Stimulated activated naive B cell treated with anti-CD40 and anti-IgM and Interleukin-4, amounts not matched to agents 10 μg/mL and 1 μg/mL and 100 μg/mL, for 72 hours (primary cell): ENCODE measurements around the gene SPTB.
A peak's percentile ranks its signal among the peaks of the same experiment; 100 is the strongest.

ENCODE experiments used
- ATAC-seq, 2 donors: fragments of 150-1000 bp; cut with Tn5 transposase; replicated peaks; 2 replicates each; pipeline ENCODE4 v1.10.0; 2021; ENCODE audit warnings: moderate library complexity in 1 of 2
- DNase-seq: peaks from one replicate; pipeline ENCODE4 v3.0.0; 2021
- H3K27ac Mint-ChIP-seq: one replicate; pipeline ENCODE4 v1.8.0; 2022; ENCODE audit warnings: mild to moderate bottlenecking, mixed read lengths
- H3K27me3 Mint-ChIP-seq, 2 donors: one replicate each; pipeline ENCODE4 v1.8.0; 2022; ENCODE audit warnings: mixed read lengths in 2 of 2
- H3K36me3 Mint-ChIP-seq, 2 donors: one replicate each; pipeline ENCODE4 v1.8.0; 2022; ENCODE audit warnings: mixed read lengths in 2 of 2, mild to moderate bottlenecking in 1 of 2
- H3K4me1 Mint-ChIP-seq, 2 donors: one replicate each; pipeline ENCODE4 v1.8.0; 2022; ENCODE audit warnings: mixed read lengths in 2 of 2, mild to moderate bottlenecking in 1 of 2
- H3K4me3 Mint-ChIP-seq, 2 donors: one replicate each; pipeline ENCODE4 v1.8.0; 2022; ENCODE audit warnings: mild to moderate bottlenecking in 2 of 2, mixed read lengths in 2 of 2, moderate library complexity in 1 of 2
- H3K9me3 Mint-ChIP-seq, 2 donors: one replicate each; pipeline ENCODE4 v1.8.0; 2022; ENCODE audit warnings: mixed read lengths in 2 of 2, mild to moderate bottlenecking in 1 of 2

Gene SPTB

GRCh38 chr14:64772397-64772950, 107.2 kb downstream of the SPTB start:
- H3K4me3 Mint-ChIP-seq = no peak overlapping the region
- no peaks in the 10 kb centered on the region for H3K27me3 Mint-ChIP-seq
- DNase-seq = no peak
- no peak overlapping the region for H3K27ac Mint-ChIP-seq
- no peaks in the 10 kb centered on the region for H3K9me3 Mint-ChIP-seq
- H3K4me1 Mint-ChIP-seq = no peaks in the 10 kb centered on the region
- ATAC-seq = no peak
- no peaks in the 10 kb centered on the region for H3K36me3 Mint-ChIP-seq

- ATAC-seq (no peak), DNase-seq (no peak)
- Mint-ChIP-seq H3K27me3 (no peaks in the 10 kb centered on the region), H3K4me3 (no peak overlapping the region), H3K36me3 (no peaks in the 10 kb centered on the region), H3K27ac (no peak overlapping the region), H3K4me1 (no peaks in the 10 kb centered on the region), H3K9me3 (no peaks in the 10 kb centered on the region)
Measured at GRCh38 chr14:64771161-64771560, 108.5 kb downstream of the SPTB start.

- H3K4me3 Mint-ChIP-seq = no peak overlapping the region
- no peaks in the 10 kb centered on the region for H3K36me3 Mint-ChIP-seq
- no peak for DNase-seq
- peaks cover 0 to 3% of the 10 kb centered on the region in 2 donors for H3K4me1 Mint-ChIP-seq
- peaks cover 0 to 4% of the 10 kb centered on the region in 2 donors for H3K27me3 Mint-ChIP-seq
- no peak overlapping the region for H3K27ac Mint-ChIP-seq
- no peak for ATAC-seq
- H3K9me3 Mint-ChIP-seq = no peaks in the 10 kb centered on the region
Measured at GRCh38 chr14:64770751-64771150, 109.0 kb downstream of the SPTB start.

GRCh38 chr14:64769096-64770020, 110.3 kb downstream of the SPTB start:
- no peaks in the 10 kb centered on the region for H3K36me3 Mint-ChIP-seq
- H3K4me1 Mint-ChIP-seq = peaks cover 5 to 8% of the 10 kb centered on the region in 2 donors
- no peak for DNase-seq
- H3K27ac Mint-ChIP-seq = no peak overlapping the region
- no peak overlapping the region for H3K4me3 Mint-ChIP-seq
- peaks cover 5% of the 10 kb centered on the region in 2 donors for H3K27me3 Mint-ChIP-seq
- H3K9me3 Mint-ChIP-seq = no peaks in the 10 kb centered on the region
- ATAC-seq = no peak

GRCh38 chr14:64768401-64769095, 111.2 kb downstream of the SPTB start:
- H3K4me1 Mint-ChIP-seq = peaks cover 12 to 13% of the 10 kb centered on the region in 2 donors
- no peak overlapping the region for H3K27ac Mint-ChIP-seq
- H3K4me3 Mint-ChIP-seq = no peak overlapping the region
- H3K27me3 Mint-ChIP-seq = peaks cover 8 to 11% of the 10 kb centered on the region in 2 donors
- DNase-seq = no peak
- H3K36me3 Mint-ChIP-seq = no peaks in the 10 kb centered on the region
- ATAC-seq = no peak
- H3K9me3 Mint-ChIP-seq = no peaks in the 10 kb centered on the region

GRCh38 chr14:64767215-64767964, 112.3 kb downstream of the SPTB start:
- H3K4me3 Mint-ChIP-seq = no peak overlapping the region
- no peak overlapping the region for H3K27ac Mint-ChIP-seq
- H3K36me3 Mint-ChIP-seq = no peaks in the 10 kb centered on the region
- ATAC-seq (no peak), DNase-seq (no peak)
- H3K27me3 Mint-ChIP-seq = peaks cover 13 to 20% of the 10 kb centered on the region in 2 donors
- no peaks in the 10 kb centered on the region for H3K9me3 Mint-ChIP-seq
- H3K4me1 Mint-ChIP-seq = peaks cover 22 to 24% of the 10 kb centered on the region in 2 donors

GRCh38 chr14:64766430-64767151, 113.1 kb downstream of the SPTB start:
- Mint-ChIP-seq H3K27ac (no peak overlapping the region), H3K27me3 (peaks cover 20 to 28% of the 10 kb centered on the region in 2 donors), H3K9me3 (no peaks in the 10 kb centered on the region), H3K4me3 (no peak overlapping the region), H3K36me3 (no peaks in the 10 kb centered on the region), H3K4me1 (peaks cover 27 to 31% of the 10 kb centered on the region in 2 donors)
- DNase-seq (no peak), ATAC-seq (no peak)

GRCh38 chr14:64765740-64766302, 113.9 kb downstream of the SPTB start:
- H3K9me3 Mint-ChIP-seq = no peaks in the 10 kb centered on the region
- no peak for DNase-seq
- no peak overlapping the region for H3K4me3 Mint-ChIP-seq
- no peaks in the 10 kb centered on the region for H3K36me3 Mint-ChIP-seq
- H3K27ac Mint-ChIP-seq = no peak overlapping the region
- no peak for ATAC-seq
- H3K27me3 Mint-ChIP-seq = peaks cover 28 to 35% of the 10 kb centered on the region in 2 donors
- peaks cover 27 to 31% of the 10 kb centered on the region in 2 donors for H3K4me1 Mint-ChIP-seq

- peaks cover 27 to 31% of the 10 kb centered on the region in 2 donors for H3K4me1 Mint-ChIP-seq
- peak overlapping the region; percentile 74 to 78 for H3K4me3 Mint-ChIP-seq
- ATAC-seq (peak; percentile 70 to 74), DNase-seq (peak; percentile 53)
- H3K36me3 Mint-ChIP-seq = no peaks in the 10 kb centered on the region
- H3K9me3 Mint-ChIP-seq = no peaks in the 10 kb centered on the region
- peak overlapping the region; percentile 80 for H3K27ac Mint-ChIP-seq
- peaks cover 36 to 45% of the 10 kb centered on the region in 2 donors for H3K27me3 Mint-ChIP-seq
Measured at GRCh38 chr14:64764641-64765520, 114.8 kb downstream of the SPTB start.

- Mint-ChIP-seq H3K27me3 (peaks cover 42 to 50% of the 10 kb centered on the region in 2 donors), H3K27ac (peak overlapping the region; percentile 80), H3K36me3 (no peaks in the 10 kb centered on the region), H3K4me1 (peaks cover 27 to 31% of the 10 kb centered on the region in 2 donors), H3K4me3 (peak overlapping the region; percentile 74 to 78), H3K9me3 (no peaks in the 10 kb centered on the region)
- DNase-seq (no peak), ATAC-seq (peak; percentile 30 to 37)
Measured at GRCh38 chr14:64763801-64764621, 115.7 kb downstream of the SPTB start.

- Mint-ChIP-seq H3K27me3 (peaks cover 42 to 50% of the 10 kb centered on the region in 2 donors), H3K36me3 (no peaks in the 10 kb centered on the region), H3K4me3 (no peak overlapping the region), H3K4me1 (peaks cover 27 to 31% of the 10 kb centered on the region in 2 donors), H3K9me3 (no peaks in the 10 kb centered on the region), H3K27ac (no peak overlapping the region)
- no peak for ATAC-seq
- no peak for DNase-seq
Measured at GRCh38 chr14:64763085-64763782, 116.5 kb downstream of the SPTB start.
